ENCODE results near the gene SNRNP40. TPM values are rescaled to one million over a fixed set of nuclear protein-coding genes. Genes with fewer than 3 reads are reported as not detected.
A peak's percentile ranks its signal among the peaks of the same experiment; 100 is the strongest.

Gene SNRNP40
- total RNA-seq, 1 donor from 2014 or later: 38.1 TPM

GRCh38 chr1:31302709-31303441, 6.3 kb upstream of the SNRNP40 start:
- intact Hi-C loops (cut with DNase I): loop anchor here (5.0 kb wide), 1 partner anchor 1359 kb away; no protein-coding TSS in a partner anchor
- H3K27me3 ChIP-seq: no peaks in the 10 kb centered on the region
- H3K27ac ChIP-seq: no peak overlapping the region
- H3K36me3 ChIP-seq: no peaks in the 10 kb centered on the region
- H3K4me1 ChIP-seq: peaks cover 8% of the 10 kb centered on the region
- no peak for TF ChIP-seq POLR2A (IDR thresholded peaks at IDR 0.05)
- no peaks in the 10 kb centered on the region for H3K9me3 ChIP-seq
- H3K4me3 ChIP-seq: no peak overlapping the region
- no peak for DNase-seq (ENCODE audit: extremely low spot score in 2 of 2)

- no peak overlapping the region for H3K27ac ChIP-seq
- H3K4me3 ChIP-seq: no peak overlapping the region
- no peak for DNase-seq (ENCODE audit: extremely low spot score in 2 of 2)
- no peaks in the 10 kb centered on the region for H3K36me3 ChIP-seq
- intact Hi-C loops (cut with DNase I): loop anchor here (5.0 kb wide), 1 partner anchor 1362 kb away; no protein-coding TSS in a partner anchor
- H3K27me3 ChIP-seq: no peaks in the 10 kb centered on the region
- TF ChIP-seq CTCF (IDR thresholded peaks at IDR 0.05) (no peak), POLR2AphosphoS5 (IDR thresholded peaks at IDR 0.05; ENCODE audit: insufficient read depth in 1 of 2, low read depth in 1 of 2) (no peak), POLR2A (IDR thresholded peaks at IDR 0.05) (no peak)
- H3K9me3 ChIP-seq: no peaks in the 10 kb centered on the region
- H3K4me1 ChIP-seq: peaks cover 23% of the 10 kb centered on the region
These were observed 3.6 kb upstream of the SNRNP40 start for GRCh38 chr1:31300193-31300592.

GRCh38 chr1:31299365-31299764, 2.8 kb upstream of the SNRNP40 start:
- Histone ChIP-seq H3K27ac (no peak overlapping the region), H3K4me1 (peaks cover 27% of the 10 kb centered on the region), H3K36me3 (no peaks in the 10 kb centered on the region), H3K4me3 (no peak overlapping the region), H3K9me3 (no peaks in the 10 kb centered on the region), H3K27me3 (no peaks in the 10 kb centered on the region)
- TF ChIP-seq POLR2A (IDR thresholded peaks at IDR 0.05) (no peak), CTCF (IDR thresholded peaks at IDR 0.05) (no peak), POLR2AphosphoS5 (IDR thresholded peaks at IDR 0.05; ENCODE audit: insufficient read depth in 1 of 2, low read depth in 1 of 2) (no peak)
- no peak for DNase-seq (ENCODE audit: extremely low spot score in 2 of 2)
- intact Hi-C loops (cut with DNase I): no loop called here

- intact Hi-C loops (cut with DNase I): no loop called here
- DNase-seq (ENCODE audit: extremely low spot score in 2 of 2): no peak
- Histone ChIP-seq H3K4me3 (peak overlapping the region; percentile 75 to 77), H3K27me3 (no peaks in the 10 kb centered on the region), H3K4me1 (peaks cover 27% of the 10 kb centered on the region), H3K9me3 (no peaks in the 10 kb centered on the region), H3K36me3 (peaks cover 0 to 7% of the 10 kb centered on the region in 2 donors), H3K27ac (peak overlapping the region; percentile 85)
- TF ChIP-seq POLR2AphosphoS5 (IDR thresholded peaks at IDR 0.05; ENCODE audit: insufficient read depth in 1 of 2, low read depth in 1 of 2): no peak
- no peak for TF ChIP-seq CTCF (IDR thresholded peaks at IDR 0.05)
- TF ChIP-seq POLR2A (IDR thresholded peaks at IDR 0.05): no peak
These were observed 974 bp upstream of the SNRNP40 start for GRCh38 chr1:31297277-31298247.

GRCh38 chr1:31295874-31296485, 608 bp downstream of the SNRNP40 start:
- H3K27ac ChIP-seq: peak overlapping the region; percentile 77
- H3K36me3 ChIP-seq: peaks cover 0 to 23% of the 10 kb centered on the region in 2 donors
- intact Hi-C loops (cut with DNase I): no loop called here
- H3K27me3 ChIP-seq: no peaks in the 10 kb centered on the region
- no peak for TF ChIP-seq POLR2A (IDR thresholded peaks at IDR 0.05)
- TF ChIP-seq CTCF (IDR thresholded peaks at IDR 0.05): no peak
- no peak for TF ChIP-seq POLR2AphosphoS5 (IDR thresholded peaks at IDR 0.05; ENCODE audit: insufficient read depth in 1 of 2, low read depth in 1 of 2)
- H3K4me3 ChIP-seq: peak overlapping the region; percentile 75 to 77
- no peak for DNase-seq (ENCODE audit: extremely low spot score in 2 of 2)
- peaks cover 27% of the 10 kb centered on the region for H3K4me1 ChIP-seq
- H3K9me3 ChIP-seq: no peaks in the 10 kb centered on the region
